HCT116 (cell line): Measurements from ENCODE around the gene MAS1. TPM values are rescaled to one million over a fixed set of nuclear protein-coding genes. Genes with fewer than 3 reads are reported as not detected.

Source experiments
- ATAC-seq: fragments of 200-7000 bp; cut with Tn5 transposase; 2 replicates; pipeline ENCODE4 v1.9.1; 2020; ENCODE audit warnings: mild to moderate bottlenecking, moderate library complexity
- BruUV-seq: library from RNA; stranded (reverse); fragments of 400-500 nt; replicated peaks from 2 replicates; lab custom pipeline; 2021; lab: Mats Ljungman, UMichigan
- CTCF ChIA-PET: fragments of 300-600 bp; sonication (Branson Sonifier 250); formaldehyde crosslinking; loops from one replicate; lab custom pipeline; 2021; ENCODE audit warnings: antibody characterized with exemption; lab: Charles Lee
- POLR2A ChIA-PET: fragments of 300-600, 350-600 bp; sonication (Branson Sonifier 250); formaldehyde crosslinking; loops from one replicate; lab custom pipeline; 2021; ENCODE audit warnings: antibody characterized with exemption; lab: Charles Lee
- RAD21 ChIA-PET, 2 experiments: fragments of 300-600 bp; sonication (Branson Sonifier 250); formaldehyde crosslinking; loops; one replicate each; lab custom pipeline; 2023; ENCODE audit warnings: low total read pairs in 2 of 2; ENCODE audit not compliant: uncharacterized antibody in 2 of 2, unreplicated experiment in 2 of 2, low non-redundant PET in 1 of 2; lab: Charles Lee
- DNase-seq: peaks from one replicate; pipeline ENCODE4 v3.0.0-alpha.2; 2010; ENCODE audit warnings: low read depth, low spot score
- H2AFZ ChIP-seq: fragments of 200-600 bp; shearing (Covaris generic), sonication (generic); 2 replicates; pipeline ENCODE4 v1.6.1; 2017; ENCODE audit warnings: low read depth, mixed run types, mixed read lengths, antibody characterized with exemption, low read length; ENCODE audit not compliant: poor library complexity, severe bottlenecking
- H3K27ac ChIP-seq: 2 replicates; pipeline ENCODE4 v1.5.1; 2012; ENCODE audit warnings: low read depth, low read length
- H3K27me3 ChIP-seq: fragments of 200-600 bp; sonication (generic); 2 replicates; pipeline ENCODE4 v1.6.1; 2016; ENCODE audit warnings: mixed run types, low read length, mixed read lengths; ENCODE audit not compliant: insufficient read depth
- H3K36me3 ChIP-seq, 2 experiments: fragments of 200-500 bp in 1 of 2; fragments of 200-600 bp in 1 of 2; sonication (Bioruptor generic) in 1 of 2; sonication (generic) in 1 of 2; 2 replicates each; pipeline versions ENCODE4 v1.5.1 to v1.6.1; 2014 to 2016; ENCODE audit warnings: low read length in 2 of 2, inconsistent platforms in 1 of 2, mixed read lengths in 1 of 2, mixed run types in 1 of 2; ENCODE audit not compliant: insufficient read depth in 2 of 2, control insufficient read depth in 1 of 2
- H3K4me1 ChIP-seq, 2 experiments: fragments of 200-600 bp in 1 of 2; sonication (generic) in 1 of 2; 2 replicates each; pipeline versions ENCODE4 v1.5.1 to v1.6.1; 2012 to 2017; ENCODE audit warnings: low read length in 2 of 2, inconsistent platforms in 1 of 2, mild to moderate bottlenecking in 1 of 2, mixed read lengths in 1 of 2, mixed run types in 1 of 2, moderate library complexity in 1 of 2; ENCODE audit not compliant: insufficient read depth in 2 of 2, control insufficient read depth in 1 of 2
- H3K4me2 ChIP-seq: fragments of 200-600 bp; sonication (generic); 2 replicates; pipeline ENCODE4 v1.6.1; 2017; ENCODE audit warnings: mixed run types, low read length, mixed read lengths
- H3K4me3 ChIP-seq, 2 experiments: fragments of 200-600 bp in 1 of 2; sonication (generic) in 1 of 2; replicated peaks in 1 of 2; 2 replicates each; pipeline ENCODE4 v1.5.1; 2011 to 2016; ENCODE audit warnings: low read length in 2 of 2, control low read depth in 1 of 2, low read depth in 1 of 2, mild to moderate bottlenecking in 1 of 2, mixed read lengths in 1 of 2, mixed run types in 1 of 2
- H3K79me2 ChIP-seq: fragments of 200-600 bp; sonication (generic); 2 replicates; pipeline ENCODE4 v1.6.1; 2017; ENCODE audit warnings: mild to moderate bottlenecking, mixed run types, low read length, moderate library complexity, mixed read lengths; ENCODE audit not compliant: insufficient read depth
- H3K9ac ChIP-seq: fragments of 200-600 bp; sonication (generic); 2 replicates; pipeline ENCODE4 v1.6.1; 2016; ENCODE audit warnings: low read length, mixed read lengths
- H3K9me2 ChIP-seq: fragments of 200-600 bp; sonication (generic), shearing (Covaris generic); 2 replicates; pipeline ENCODE4 v1.6.1; 2017; ENCODE audit warnings: mixed run types, mild to moderate bottlenecking, moderate library complexity; ENCODE audit not compliant: insufficient read depth
- H3K9me3 ChIP-seq, 2 experiments: fragments of 200-500 bp in 1 of 2; fragments of 200-600 bp in 1 of 2; sonication (Bioruptor generic) in 1 of 2; sonication (generic) in 1 of 2; 2 replicates each; pipeline ENCODE4 v1.6.1; 2014 to 2017; ENCODE audit warnings: low read length in 2 of 2, mixed read lengths in 2 of 2, inconsistent platforms in 1 of 2, low read depth in 1 of 2, mild to moderate bottlenecking in 1 of 2, mixed run types in 1 of 2, moderate library complexity in 1 of 2; ENCODE audit not compliant: control insufficient read depth in 1 of 2, insufficient read depth in 1 of 2
- H4K20me1 ChIP-seq: fragments of 200-600 bp; sonication (generic), shearing (Covaris generic); 2 replicates; pipeline ENCODE4 v1.6.1; 2017; ENCODE audit warnings: mixed run types, mild to moderate bottlenecking, moderate library complexity; ENCODE audit not compliant: insufficient read depth
- CBX3 ChIP-seq: IDR thresholded peaks from 2 replicates; pipeline ENCODE4 v1.6.1; 2012; ENCODE audit warnings: low read depth
- CEBPB ChIP-seq: IDR thresholded peaks from 2 replicates; pipeline ENCODE4 v1.6.1; 2012; ENCODE audit warnings: low read depth
- ELF1 ChIP-seq: IDR thresholded peaks from 2 replicates; pipeline ENCODE4 v1.6.1; 2012; ENCODE audit warnings: low read depth, borderline replicate concordance
- EZH2 ChIP-seq: fragments of 200-600 bp; sonication (generic); IDR thresholded peaks from 2 replicates; pipeline ENCODE4 v1.6.1; 2017; ENCODE audit warnings: antibody characterized with exemption, mixed run types
- FOSL1 ChIP-seq: IDR thresholded peaks from 2 replicates; pipeline ENCODE4 v1.6.1; 2012; ENCODE audit warnings: low read depth
- JUND ChIP-seq: IDR thresholded peaks from 2 replicates; pipeline ENCODE4 v1.6.1; 2012
- POLR2A ChIP-seq: IDR thresholded peaks from 2 replicates; pipeline ENCODE4 v1.7.0; 2011; ENCODE audit warnings: borderline replicate concordance; ENCODE audit not compliant: insufficient read depth, insufficient read length; ENCODE audit errors: extremely low read depth
- POLR2AphosphoS5 ChIP-seq: IDR thresholded peaks from 2 replicates; pipeline ENCODE4 v1.6.1; 2011; ENCODE audit warnings: mild to moderate bottlenecking, low read depth, low read length, moderate library complexity
- RAD21 ChIP-seq: IDR thresholded peaks from 2 replicates; pipeline ENCODE4 v1.6.1; 2012; ENCODE audit warnings: low read depth, mild to moderate bottlenecking
- SIN3A ChIP-seq: IDR thresholded peaks from 2 replicates; pipeline ENCODE4 v1.6.1; 2012; ENCODE audit warnings: low read depth
- SP1 ChIP-seq: IDR thresholded peaks from 2 replicates; pipeline ENCODE4 v1.6.1; 2012; ENCODE audit warnings: low read depth
- SRF ChIP-seq: IDR thresholded peaks from 2 replicates; pipeline ENCODE4 v1.6.1; 2012; ENCODE audit warnings: low read depth
- TCF7L2 ChIP-seq: IDR thresholded peaks from 2 replicates; pipeline ENCODE4 v1.7.0; 2011; ENCODE audit warnings: borderline replicate concordance, inconsistent platforms; ENCODE audit not compliant: insufficient read depth, insufficient read length; ENCODE audit errors: extremely low read depth
- ZBTB33 ChIP-seq: IDR thresholded peaks from 2 replicates; pipeline ENCODE4 v1.6.1; 2011; ENCODE audit warnings: mild to moderate bottlenecking, low read length, moderate library complexity; ENCODE audit not compliant: insufficient replicate concordance; ENCODE audit errors: extremely low read depth
- ZFX ChIP-seq: fragments of 450-650 bp; IDR thresholded peaks from 2 replicates; pipeline ENCODE4 v1.6.1; 2017
- ZNF274 ChIP-seq: fragments of 200-500 bp; sonication (Bioruptor generic); IDR thresholded peaks from 2 replicates; pipeline ENCODE4 v1.6.1; 2014; ENCODE audit warnings: mild to moderate bottlenecking, low read depth, low read length, inconsistent platforms
- intact Hi-C: fragments of 100-400 bp; cut with micrococcal nuclease; formaldehyde crosslinking; loops from 2 replicates; pipeline ENCODE4 v1.10.0; 2022
- total RNA-seq: library from RNA; stranded (reverse); gene quantifications from one replicate; pipeline ENCODE4 v1.2.1, GENCODE V29; 2021; ENCODE audit not compliant: unreplicated experiment
- TF ChIP-seq, protein P1 (sequence below): IDR thresholded peaks from 2 replicates; pipeline ENCODE4 v1.6.1; 2012; ENCODE audit warnings: low read depth
- TF ChIP-seq, protein P2 (sequence below), 3 experiments: fragments of 200-600 bp in 1 of 3; sonication (generic) in 1 of 3; IDR thresholded peaks in 2 of 3; conservative IDR thresholded peaks in 1 of 3; 2 replicates each; pipeline ENCODE4 v1.5.1; 2012 to 2017; ENCODE audit warnings: low read depth in 2 of 3, low read length in 2 of 3, antibody characterized with exemption in 1 of 3, borderline replicate concordance in 1 of 3, control low read depth in 1 of 3, mild to moderate bottlenecking in 1 of 3, mixed read lengths in 1 of 3, mixed run types in 1 of 3, moderate library complexity in 1 of 3; ENCODE audit not compliant: insufficient read depth in 1 of 3
- TF ChIP-seq, protein P3 (sequence below): IDR thresholded peaks from 2 replicates; pipeline ENCODE4 v1.6.1; 2012

Gene MAS1
- total RNA-seq, 1 experiment from 2014 or later: not detected

GRCh38 chr6:159886270-159886669, 4.5 kb upstream of the MAS1 start (continued):
- TF ChIP-seq, protein P1, sequence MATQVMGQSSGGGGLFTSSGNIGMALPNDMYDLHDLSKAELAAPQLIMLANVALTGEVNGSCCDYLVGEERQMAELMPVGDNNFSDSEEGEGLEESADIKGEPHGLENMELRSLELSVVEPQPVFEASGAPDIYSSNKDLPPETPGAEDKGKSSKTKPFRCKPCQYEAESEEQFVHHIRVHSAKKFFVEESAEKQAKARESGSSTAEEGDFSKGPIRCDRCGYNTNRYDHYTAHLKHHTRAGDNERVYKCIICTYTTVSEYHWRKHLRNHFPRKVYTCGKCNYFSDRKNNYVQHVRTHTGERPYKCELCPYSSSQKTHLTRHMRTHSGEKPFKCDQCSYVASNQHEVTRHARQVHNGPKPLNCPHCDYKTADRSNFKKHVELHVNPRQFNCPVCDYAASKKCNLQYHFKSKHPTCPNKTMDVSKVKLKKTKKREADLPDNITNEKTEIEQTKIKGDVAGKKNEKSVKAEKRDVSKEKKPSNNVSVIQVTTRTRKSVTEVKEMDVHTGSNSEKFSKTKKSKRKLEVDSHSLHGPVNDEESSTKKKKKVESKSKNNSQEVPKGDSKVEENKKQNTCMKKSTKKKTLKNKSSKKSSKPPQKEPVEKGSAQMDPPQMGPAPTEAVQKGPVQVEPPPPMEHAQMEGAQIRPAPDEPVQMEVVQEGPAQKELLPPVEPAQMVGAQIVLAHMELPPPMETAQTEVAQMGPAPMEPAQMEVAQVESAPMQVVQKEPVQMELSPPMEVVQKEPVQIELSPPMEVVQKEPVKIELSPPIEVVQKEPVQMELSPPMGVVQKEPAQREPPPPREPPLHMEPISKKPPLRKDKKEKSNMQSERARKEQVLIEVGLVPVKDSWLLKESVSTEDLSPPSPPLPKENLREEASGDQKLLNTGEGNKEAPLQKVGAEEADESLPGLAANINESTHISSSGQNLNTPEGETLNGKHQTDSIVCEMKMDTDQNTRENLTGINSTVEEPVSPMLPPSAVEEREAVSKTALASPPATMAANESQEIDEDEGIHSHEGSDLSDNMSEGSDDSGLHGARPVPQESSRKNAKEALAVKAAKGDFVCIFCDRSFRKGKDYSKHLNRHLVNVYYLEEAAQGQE: no peak
- TF ChIP-seq ELF1: no peak
- TF ChIP-seq JUND: no peak

DNA sequence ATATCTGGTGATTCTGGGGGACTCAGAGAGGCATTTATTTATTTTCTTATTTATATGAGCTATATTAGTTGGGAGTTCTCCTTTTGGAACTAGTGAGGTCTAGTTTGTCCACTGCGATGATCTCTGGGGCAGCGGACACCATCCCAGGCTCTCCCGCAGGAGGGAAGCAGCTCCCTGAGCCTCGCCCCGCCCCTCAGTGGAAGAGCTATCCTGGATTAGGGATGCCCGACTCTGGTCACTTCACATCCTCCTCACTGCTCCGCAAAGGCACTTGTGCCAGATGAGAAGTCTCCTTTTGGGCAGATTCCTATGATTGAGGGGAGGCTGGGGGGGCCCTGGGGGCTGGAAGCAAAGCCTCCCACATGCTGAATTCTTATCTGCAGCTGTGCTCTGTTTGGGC, 3.6 kb upstream of the MAS1 start:
- intact Hi-C loops: no loop called here
- Histone ChIP-seq H3K9me3 (no peaks in the 10 kb centered on the region), H4K20me1 (no peaks in the 10 kb centered on the region), H3K27me3 (peaks cover 69% of the 10 kb centered on the region), H3K27ac (no peak overlapping the region), H3K9ac (no peak overlapping the region), H3K9me2 (no peaks in the 10 kb centered on the region), H3K4me2 (no peak overlapping the region), H3K36me3 (no peaks in the 10 kb centered on the region), H2AFZ (no peak overlapping the region), H3K4me3 (no peak overlapping the region), H3K79me2 (no peaks in the 10 kb centered on the region), H3K4me1 (no peaks in the 10 kb centered on the region)
- CTCF ChIA-PET: no interaction called here
- no TSS peak for BruUV-seq
- RAD21 ChIA-PET: no interaction called here
- TF ChIP-seq, protein P2, sequence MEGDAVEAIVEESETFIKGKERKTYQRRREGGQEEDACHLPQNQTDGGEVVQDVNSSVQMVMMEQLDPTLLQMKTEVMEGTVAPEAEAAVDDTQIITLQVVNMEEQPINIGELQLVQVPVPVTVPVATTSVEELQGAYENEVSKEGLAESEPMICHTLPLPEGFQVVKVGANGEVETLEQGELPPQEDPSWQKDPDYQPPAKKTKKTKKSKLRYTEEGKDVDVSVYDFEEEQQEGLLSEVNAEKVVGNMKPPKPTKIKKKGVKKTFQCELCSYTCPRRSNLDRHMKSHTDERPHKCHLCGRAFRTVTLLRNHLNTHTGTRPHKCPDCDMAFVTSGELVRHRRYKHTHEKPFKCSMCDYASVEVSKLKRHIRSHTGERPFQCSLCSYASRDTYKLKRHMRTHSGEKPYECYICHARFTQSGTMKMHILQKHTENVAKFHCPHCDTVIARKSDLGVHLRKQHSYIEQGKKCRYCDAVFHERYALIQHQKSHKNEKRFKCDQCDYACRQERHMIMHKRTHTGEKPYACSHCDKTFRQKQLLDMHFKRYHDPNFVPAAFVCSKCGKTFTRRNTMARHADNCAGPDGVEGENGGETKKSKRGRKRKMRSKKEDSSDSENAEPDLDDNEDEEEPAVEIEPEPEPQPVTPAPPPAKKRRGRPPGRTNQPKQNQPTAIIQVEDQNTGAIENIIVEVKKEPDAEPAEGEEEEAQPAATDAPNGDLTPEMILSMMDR (IDR thresholded peaks at IDR 0.05 in 2 of 3, conservative IDR thresholded peaks at IDR 0.05 in 1 of 3; ENCODE audit: borderline replicate concordance in 1 of 3, insufficient read depth in 1 of 3, low read depth in 2 of 3, low read length in 2 of 3): no peak
- TF ChIP-seq JUND (no peak), CBX3 (no peak), ZFX (no peak), POLR2A (no peak), FOSL1 (no peak), EZH2 (no peak), SIN3A (no peak), TCF7L2 (no peak), RAD21 (no peak), POLR2AphosphoS5 (no peak), ZNF274 (no peak), SP1 (no peak), ZBTB33 (no peak), CEBPB (no peak), SRF (no peak)
- TF ChIP-seq, protein P3, sequence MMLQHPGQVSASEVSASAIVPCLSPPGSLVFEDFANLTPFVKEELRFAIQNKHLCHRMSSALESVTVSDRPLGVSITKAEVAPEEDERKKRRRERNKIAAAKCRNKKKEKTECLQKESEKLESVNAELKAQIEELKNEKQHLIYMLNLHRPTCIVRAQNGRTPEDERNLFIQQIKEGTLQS: no peak
- ATAC-seq (no peak), DNase-seq (no peak)
- POLR2A ChIA-PET: no interaction called here
